CMK (cell line): Measurements from ENCODE around the gene COX8C.
"Not testable (repeated sequence)": the region's sequence is repeated elsewhere in the genome, so short reads cannot be mapped to it uniquely, and the experiment has no call there.

Experiments
- DNase-seq: peaks from one replicate; pipeline ENCODE4 v3.0.0-alpha.2; 2010; ENCODE audit warnings: low read depth

Gene COX8C

DNA sequence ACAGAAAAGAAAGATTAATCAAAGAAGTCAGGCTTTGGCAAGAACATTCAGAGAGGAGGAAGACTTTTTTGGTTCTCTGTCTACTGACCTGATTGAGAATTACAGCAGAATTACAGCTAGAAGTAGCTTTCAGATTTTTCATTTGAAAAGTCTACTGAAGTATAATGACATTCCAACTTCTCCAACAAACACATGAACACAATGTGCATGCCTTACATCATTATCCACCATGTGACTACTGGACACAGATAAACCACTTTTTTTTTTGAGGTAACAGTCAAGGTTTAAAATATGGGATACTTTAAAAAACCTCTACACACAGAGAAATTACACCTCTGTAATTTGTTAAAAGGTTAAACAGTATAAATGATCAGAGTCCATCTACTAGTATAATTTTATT lies 26.5 kb upstream of the COX8C start:
- DNase-seq, result no peak

GRCh38 chr14:93322929-93323599 lies 23.9 kb upstream of the COX8C start:
- DNase-seq, result no peak

GRCh38 chr14:93323600-93324174 lies 23.3 kb upstream of the COX8C start:
- DNase-seq, result no peak

DNA sequence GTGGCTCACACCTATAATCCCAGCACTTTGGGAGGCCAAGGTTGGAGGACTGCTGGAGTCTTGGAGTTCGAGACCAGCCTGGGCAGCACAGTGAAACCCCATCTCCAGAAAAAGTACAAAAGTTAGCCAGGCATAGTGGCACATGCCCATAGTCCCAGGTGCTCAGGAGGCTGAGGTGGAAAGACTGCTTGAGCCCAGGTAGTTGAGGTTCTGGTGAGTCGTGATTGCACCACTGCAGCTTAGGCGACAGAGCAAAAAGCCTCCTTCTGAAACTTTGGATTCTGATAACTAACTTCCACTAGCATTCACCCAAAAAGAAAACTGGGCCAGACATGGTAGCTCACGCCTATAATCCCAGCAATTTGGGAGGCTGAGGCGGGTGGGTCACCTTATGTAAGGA lies 20.8 kb upstream of the COX8C start:
- DNase-seq, result no peak

DNA sequence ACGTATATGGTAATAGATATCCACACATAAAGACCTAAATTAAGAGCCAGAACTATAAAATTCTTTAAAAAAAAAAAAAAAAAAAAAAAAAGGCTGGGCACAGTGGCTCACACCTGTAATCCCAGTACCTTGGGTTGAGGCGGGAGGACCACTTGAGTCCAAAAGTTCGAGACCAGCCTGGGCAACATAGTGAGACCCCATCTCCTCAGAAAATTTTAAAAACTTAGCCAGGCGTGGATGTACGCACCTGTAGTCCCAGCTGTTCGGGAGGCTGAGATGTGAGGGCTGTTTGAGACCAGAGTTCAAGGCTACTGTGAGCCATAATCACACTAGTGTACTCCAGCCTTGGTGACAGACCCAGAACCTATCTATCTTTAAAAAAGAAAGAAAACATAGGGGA lies 18.4 kb upstream of the COX8C start:
- DNase-seq, result no peak

DNA sequence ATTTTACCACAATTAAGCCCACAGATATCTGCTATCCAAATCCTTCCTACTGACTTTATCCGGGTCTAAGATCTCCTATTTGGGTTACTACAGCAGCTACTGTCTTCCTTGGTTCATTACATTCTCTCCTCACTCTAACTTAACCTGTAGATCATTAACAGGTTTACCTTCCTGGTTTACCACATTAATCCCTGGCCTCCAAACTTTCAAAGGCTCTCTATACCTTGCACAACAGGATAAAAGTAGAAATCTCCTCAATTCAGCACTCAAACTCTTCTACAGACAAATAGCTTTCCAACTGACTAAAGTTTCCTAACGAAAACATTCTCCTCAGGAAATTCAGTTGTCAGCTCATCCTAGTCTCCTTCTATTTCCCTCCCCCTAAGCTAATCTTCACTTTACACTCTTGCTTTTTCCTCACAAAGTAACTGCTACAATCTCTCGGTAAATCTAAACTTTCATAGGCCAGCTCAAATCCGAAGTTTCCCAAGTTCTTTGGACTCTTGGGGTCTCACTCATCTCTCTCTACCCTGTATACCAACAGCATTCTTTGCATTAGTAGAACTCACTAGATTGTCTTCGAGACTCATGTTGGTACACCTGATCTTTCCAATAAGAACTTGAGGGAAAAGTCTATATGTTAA lies 16.9 kb upstream of the COX8C start:
- no peak for DNase-seq

DNA sequence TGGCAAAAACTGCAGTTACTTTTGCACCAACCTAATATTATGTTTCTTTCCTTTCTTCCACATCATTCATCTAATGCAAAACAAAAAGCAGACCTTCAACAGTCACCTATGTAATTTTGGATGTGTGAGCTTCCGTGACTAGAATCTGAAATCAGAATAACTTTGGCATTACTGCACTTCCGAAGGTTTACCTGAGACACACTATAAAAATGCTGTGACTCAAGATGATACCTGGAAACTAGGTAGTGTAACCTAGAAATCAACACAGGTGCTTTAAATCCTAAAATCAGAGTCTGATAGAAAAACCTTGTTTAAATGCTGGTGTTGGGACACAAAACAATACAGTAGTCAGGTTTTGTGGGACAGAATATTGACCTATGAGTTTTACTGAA lies 16.4 kb upstream of the COX8C start:
- DNase-seq, result no peak

DNA sequence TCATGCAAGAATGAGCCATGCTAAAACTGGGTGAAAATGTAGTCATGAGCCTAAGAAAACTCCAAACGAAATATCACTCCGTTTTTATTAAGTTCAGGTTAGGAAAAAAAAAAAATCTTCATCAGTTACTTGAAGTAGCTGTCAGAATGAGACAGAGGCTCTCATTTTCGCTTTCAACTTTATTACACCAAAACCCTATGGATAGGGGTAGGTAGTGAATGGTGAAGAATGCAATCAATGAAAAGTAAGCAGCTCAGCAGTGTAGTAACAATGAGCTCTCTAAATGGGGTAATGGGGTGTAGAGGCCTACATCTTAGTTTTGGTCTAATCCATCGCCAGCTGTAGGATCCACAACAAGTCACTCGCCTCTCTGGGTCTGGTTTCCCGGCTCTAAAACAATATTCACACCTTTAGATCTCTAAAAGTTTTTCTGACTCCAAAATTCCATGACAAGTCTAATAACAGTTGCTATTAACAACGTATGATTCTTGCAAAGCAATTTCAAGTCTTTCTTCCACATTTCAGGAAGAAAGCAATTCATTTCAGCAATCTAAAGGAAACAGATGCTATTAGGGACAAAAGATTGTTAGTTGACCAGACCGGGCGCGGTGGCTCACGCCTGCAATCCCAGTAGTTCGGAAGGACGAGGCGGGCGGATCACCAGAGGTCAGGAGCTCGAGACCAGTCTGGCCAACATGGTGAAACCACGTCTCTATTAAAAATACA lies 15.8 kb upstream of the COX8C start:
- no peak for DNase-seq

DNA sequence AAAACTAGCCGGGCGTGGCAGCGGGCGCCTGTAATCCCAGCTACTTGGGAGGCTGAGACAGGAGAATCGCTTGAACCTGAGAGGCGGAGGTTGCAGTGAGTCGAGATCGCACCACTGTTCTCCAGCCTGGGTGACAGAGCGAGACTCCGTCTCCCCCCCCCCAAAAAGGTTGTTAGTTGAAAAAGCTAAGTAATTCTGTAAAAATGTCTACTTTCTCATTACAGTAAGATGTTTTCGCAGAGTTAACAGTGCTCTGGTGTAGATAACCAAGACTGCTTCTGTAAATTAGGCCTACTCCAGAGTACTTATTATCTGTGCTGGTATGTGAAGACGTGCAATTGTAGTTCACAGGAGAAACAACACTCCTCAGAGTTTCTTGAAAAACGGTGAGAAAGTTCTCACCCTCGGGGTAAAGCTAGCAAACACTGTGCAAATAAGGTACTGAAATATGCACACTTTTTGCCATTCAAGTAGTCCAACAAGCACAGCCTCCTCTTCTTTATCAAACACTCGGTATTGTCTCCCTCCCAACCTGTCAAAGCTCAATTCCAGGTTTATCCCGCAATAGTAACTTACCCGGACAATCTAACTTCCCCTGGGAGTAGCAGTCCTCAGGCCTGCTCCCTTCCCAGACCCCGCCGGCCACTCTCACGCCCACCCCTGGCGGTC lies 15.1 kb upstream of the COX8C start:
- no peak for DNase-seq

- DNase-seq, result no peak
These were observed 14.6 kb upstream of the COX8C start for GRCh38 chr14:93332397-93332852.

DNA sequence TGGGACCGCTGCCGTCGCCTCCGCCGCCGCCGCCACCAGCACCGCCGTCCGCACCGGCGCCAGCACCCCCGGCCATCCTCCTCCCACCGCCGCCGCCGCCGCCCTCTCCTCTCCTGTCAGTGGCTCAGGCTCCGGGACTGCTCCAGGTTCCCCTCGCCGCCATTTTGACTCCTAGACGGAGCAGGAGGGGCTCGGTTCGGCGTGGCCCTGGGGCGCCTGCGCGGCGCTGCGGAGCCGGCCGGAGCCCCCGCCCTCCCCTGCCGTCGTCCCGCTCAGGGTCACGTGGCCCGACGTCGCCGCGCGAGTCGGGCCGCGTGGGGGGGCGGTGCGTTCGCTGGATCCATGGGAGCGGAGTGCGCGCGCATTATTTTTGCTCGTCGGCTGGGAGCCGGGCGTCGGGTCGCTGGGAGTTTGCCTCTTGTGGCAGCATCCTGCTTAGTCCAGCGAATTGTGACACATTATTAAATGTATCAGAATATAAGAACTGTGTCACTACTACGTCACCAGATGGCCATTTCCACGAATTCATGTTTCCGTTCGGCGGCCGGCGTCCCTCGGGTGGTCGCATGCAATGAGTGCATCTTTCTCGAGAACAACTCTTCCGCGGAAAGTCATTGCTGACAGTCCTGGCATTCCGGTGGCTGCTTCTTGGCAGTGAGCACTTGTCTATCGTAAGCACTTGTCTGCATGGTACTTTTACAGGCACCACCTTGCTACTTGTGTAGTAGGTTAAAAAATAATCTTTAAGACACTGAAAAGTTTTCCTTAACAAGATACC lies 13.9 kb upstream of the COX8C start, which contains the start of gene BTBD7:
Gene BTBD7, minus strand, starts transcription at position 184 of the 778 bp plus-strand sequence. CDS start 36,985 bp downstream, outside the sequence.
- peak; percentile 76 for DNase-seq

DNA sequence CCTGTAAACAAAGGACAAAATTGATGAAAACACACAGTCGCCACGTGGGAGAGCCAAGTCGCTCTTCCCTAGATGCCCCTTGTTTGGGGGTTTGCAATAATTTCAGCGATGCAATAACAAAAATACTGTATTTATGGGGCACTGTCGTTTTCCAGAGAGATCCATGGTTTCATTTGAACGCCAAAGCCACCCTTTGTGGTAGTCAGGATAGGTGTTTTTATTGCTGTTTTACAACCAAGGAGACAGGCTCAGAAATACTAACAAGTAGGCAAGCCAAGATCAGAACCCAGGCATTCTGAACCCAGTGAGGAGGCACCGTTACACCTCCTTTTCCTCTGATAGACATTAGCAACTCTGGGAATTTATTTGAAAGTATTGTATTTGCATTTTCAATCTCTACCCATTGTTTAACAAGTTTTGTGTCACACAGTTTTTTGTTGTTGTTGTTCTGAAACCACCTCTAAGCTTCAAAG lies 13.3 kb upstream of the COX8C start:
- DNase-seq, result no peak

- DNase-seq, result no peak
These were observed 9.7 kb upstream of the COX8C start for GRCh38 chr14:93337143-93337753.

DNA sequence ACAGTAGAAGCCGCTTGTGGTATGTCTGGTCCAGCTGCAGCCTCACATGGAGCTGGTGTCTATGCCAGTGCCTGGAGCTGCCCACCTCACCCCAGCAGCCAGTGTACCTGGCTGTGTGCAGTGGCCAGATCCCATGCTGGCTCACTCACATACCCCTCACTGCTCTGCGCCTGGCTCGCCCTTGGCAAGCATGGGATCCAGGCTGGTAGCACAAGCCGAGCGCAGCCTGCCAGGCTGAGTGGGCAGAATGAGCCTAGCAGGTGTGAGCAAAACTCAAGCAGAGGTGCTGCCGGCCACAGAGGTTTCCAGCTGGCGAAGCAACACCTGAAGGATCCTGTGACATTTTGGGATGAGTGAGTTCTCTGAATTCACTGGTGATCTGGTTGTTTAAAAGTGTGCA lies 9.1 kb upstream of the COX8C start:
- DNase-seq, result no peak

- no peak for DNase-seq
These were observed 3.7 kb upstream of the COX8C start for GRCh38 chr14:93343266-93343665.

DNA sequence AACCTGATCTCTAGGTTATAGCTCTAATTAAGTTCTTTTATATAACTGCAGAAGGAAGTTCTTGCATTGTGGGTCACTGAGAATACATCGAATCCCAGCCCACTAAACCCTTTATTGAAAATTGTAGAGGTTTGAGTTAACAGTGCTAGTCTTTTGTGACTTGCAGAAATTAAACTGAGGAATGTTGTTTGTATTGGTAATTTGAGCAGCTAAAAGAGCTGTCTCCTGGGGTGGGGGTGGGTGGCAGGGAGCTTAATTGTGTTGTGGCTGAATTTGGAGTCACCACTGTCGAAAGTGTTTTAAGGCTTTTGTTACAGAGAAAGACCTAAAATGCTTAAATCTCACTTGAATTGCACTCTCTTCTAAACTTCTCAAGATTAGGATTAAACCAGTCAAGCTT lies 3.2 kb upstream of the COX8C start:
- DNase-seq, result no peak

DNA sequence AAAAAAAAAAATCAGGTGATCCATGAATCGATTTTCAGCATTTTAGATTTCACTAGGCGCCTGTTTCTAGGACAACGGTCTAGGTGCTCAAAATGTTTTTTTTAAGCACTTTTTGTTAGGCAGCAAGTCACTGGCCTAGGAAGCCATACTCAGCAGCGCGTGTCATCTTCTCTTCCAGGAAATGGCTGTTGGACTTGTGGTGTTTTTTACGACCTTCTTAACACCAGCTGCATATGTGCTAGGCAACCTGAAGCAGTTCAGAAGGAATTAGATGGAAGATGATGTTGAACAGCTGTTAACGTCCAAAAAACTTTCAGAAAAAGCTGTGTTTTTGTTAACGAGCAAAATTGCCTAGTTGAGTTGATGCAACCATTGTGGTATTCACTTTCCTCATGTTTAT lies 868 bp downstream of the COX8C start:
- no peak for DNase-seq

GRCh38 chr14:93348292-93348691 lies 1.3 kb downstream of the COX8C start:
- no peak for DNase-seq

DNA sequence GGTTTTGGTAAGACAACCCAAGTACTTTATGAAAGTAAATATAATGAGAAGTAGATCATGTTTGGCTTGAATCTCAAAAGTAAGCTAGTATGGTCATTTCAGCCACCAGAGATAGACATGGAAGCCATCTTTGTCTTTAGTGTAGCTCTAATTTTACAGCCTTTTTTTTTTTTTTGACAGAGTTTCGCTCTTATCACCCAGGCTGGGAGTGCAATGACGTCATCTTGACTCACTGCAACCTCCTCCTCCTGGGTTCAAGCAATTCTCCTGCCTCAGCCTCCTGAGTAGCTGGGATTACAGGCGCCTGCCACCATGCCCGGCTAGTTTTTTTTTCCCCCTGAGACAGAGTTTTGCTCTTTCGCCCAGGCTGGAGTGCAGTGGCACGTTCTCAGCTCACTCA lies 7.9 kb downstream of the COX8C start:
- not testable (repeated sequence) for DNase-seq

- no peak for DNase-seq
These were observed 22.2 kb downstream of the COX8C start for GRCh38 chr14:93368996-93369712.
